KMS-11 (cell line): Measurements from ENCODE around the gene MEAK7.

Experiments
- H2AFZ ChIP-seq: fragments of 200-600 bp; sonication (generic); 2 replicates; pipeline ENCODE4 v1.6.1; 2016; ENCODE audit warnings: antibody characterized with exemption, mixed run types, low read depth
- H3K27ac ChIP-seq: fragments of 200-600 bp; sonication (generic); 2 replicates; pipeline ENCODE4 v1.6.1; 2016; ENCODE audit warnings: mild to moderate bottlenecking, mixed run types
- H3K27me3 ChIP-seq: fragments of 200-600 bp; sonication (generic); 2 replicates; pipeline ENCODE4 v1.6.1; 2017; ENCODE audit warnings: mild to moderate bottlenecking, low read depth, mixed run types, moderate library complexity; ENCODE audit not compliant: insufficient read depth
- H3K36me3 ChIP-seq: fragments of 200-600 bp; sonication (generic); 2 replicates; pipeline ENCODE4 v1.6.1; 2017; ENCODE audit warnings: mild to moderate bottlenecking, mixed run types; ENCODE audit not compliant: insufficient read depth
- H3K4me1 ChIP-seq: fragments of 200-600 bp; sonication (generic); 2 replicates; pipeline ENCODE4 v1.6.1; 2016; ENCODE audit warnings: mild to moderate bottlenecking, low read depth, mixed run types; ENCODE audit not compliant: poor library complexity, severe bottlenecking
- H3K4me2 ChIP-seq: fragments of 200-600 bp; sonication (generic); 2 replicates; pipeline ENCODE4 v1.7.0; 2016; ENCODE audit warnings: mild to moderate bottlenecking, mixed run types
- H3K4me3 ChIP-seq: fragments of 200-600 bp; sonication (generic); IDR thresholded peaks from 2 replicates; pipeline ENCODE4 v1.6.1; 2017; ENCODE audit warnings: low read depth, low read length, mixed read lengths; ENCODE audit not compliant: insufficient read depth
- H3K79me2 ChIP-seq: fragments of 200-600 bp; sonication (generic); 2 replicates; pipeline ENCODE4 v1.6.1; 2016; ENCODE audit warnings: low read depth, mixed run types; ENCODE audit not compliant: insufficient read depth
- H3K9ac ChIP-seq: fragments of 200-600 bp; sonication (generic); 2 replicates; pipeline ENCODE4 v1.6.1; 2016; ENCODE audit warnings: mild to moderate bottlenecking, mixed run types
- H4K20me1 ChIP-seq: fragments of 200-600 bp; sonication (generic); 2 replicates; pipeline ENCODE4 v1.6.1; 2016; ENCODE audit warnings: mild to moderate bottlenecking, mixed run types; ENCODE audit not compliant: insufficient read depth
- TF ChIP-seq, protein P1 (sequence below): fragments of 200-600 bp; sonication (generic); conservative IDR thresholded peaks from 2 replicates; pipeline ENCODE4 v1.6.1; 2017; ENCODE audit warnings: low read depth, mild to moderate bottlenecking, antibody characterized with exemption, low read length, moderate library complexity, mixed read lengths

Gene MEAK7

DNA sequence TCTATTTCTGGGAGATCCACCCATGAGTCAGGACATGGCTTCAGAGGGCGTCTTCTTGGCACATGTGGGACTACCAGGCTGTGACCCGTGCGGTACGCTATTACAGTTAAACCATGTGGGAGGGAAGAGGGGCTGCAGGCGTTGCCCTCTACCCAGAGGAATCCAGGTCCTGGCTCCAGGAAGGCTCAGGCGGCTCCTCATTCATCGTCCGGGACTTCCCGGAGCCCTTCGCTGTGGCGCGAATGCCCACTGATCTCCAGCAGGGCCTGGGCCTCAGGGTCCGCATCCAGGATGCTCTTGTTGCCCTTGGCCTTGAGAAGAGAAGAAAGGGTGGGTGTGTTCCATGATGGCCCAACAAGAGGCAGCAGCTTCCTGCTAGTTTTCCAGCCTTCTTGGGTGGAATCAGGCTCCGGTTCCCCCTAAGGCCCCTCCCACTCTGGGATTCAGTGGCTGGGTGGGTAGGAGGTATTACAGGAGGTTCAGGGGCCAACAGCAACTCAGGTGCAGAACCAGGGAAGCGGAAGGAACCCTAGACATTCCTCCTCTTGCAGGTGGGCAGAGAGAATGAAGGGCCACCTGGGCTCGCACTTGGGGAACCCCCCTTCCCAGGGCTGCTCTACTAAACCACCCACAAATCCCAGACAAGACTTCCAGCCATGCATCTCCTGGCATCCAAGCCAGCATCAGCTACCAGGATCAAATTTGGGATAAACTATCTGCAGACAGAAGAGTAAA, 24.6 kb downstream of the MEAK7 start:
- Histone ChIP-seq H3K27ac (no peak overlapping the region), H3K9ac (no peak overlapping the region), H4K20me1 (no peaks in the 10 kb centered on the region), H2AFZ (no peak overlapping the region), H3K36me3 (no peaks in the 10 kb centered on the region), H3K4me3 (no peak overlapping the region), H3K4me1 (no peaks in the 10 kb centered on the region), H3K27me3 (no peaks in the 10 kb centered on the region), H3K4me2 (no peak overlapping the region), H3K79me2 (no peaks in the 10 kb centered on the region)
- TF ChIP-seq, protein P1, sequence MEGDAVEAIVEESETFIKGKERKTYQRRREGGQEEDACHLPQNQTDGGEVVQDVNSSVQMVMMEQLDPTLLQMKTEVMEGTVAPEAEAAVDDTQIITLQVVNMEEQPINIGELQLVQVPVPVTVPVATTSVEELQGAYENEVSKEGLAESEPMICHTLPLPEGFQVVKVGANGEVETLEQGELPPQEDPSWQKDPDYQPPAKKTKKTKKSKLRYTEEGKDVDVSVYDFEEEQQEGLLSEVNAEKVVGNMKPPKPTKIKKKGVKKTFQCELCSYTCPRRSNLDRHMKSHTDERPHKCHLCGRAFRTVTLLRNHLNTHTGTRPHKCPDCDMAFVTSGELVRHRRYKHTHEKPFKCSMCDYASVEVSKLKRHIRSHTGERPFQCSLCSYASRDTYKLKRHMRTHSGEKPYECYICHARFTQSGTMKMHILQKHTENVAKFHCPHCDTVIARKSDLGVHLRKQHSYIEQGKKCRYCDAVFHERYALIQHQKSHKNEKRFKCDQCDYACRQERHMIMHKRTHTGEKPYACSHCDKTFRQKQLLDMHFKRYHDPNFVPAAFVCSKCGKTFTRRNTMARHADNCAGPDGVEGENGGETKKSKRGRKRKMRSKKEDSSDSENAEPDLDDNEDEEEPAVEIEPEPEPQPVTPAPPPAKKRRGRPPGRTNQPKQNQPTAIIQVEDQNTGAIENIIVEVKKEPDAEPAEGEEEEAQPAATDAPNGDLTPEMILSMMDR, result no peak

DNA sequence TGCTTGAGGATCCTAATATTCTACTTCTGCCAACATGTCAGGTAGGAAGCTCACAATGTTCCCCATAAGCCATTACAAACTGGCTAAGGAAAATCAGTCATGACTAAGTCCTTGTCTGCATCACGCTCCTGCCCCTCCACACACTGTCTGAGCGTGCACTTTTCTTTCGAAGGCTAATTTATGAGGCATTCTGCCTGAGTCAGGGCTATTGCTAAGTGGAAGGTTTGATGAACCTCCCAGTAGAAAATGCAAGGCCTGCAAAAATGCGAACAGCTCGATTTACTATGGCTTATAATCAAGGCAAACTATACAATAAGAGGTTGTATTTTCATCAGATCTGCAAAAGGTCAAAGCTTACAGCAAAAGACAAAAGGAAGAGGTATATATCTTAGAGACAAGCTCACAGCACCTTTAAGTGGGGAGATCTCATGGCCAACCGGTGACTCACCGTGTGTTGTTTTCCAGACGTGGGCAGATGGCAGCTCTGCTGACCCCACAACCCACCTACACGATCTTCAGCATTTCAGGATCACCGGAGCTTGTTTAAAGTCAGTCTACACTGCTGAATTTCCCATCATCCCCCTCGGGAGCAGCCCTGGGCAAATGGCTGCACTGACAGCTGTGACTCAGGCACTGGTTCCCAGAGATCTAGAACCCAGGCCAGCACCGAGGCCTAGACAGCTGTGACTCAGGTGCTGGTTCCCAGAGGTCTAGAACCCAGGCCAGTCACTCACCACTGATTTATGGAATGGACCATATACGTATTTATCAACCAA, 26.1 kb downstream of the MEAK7 start:
- no peak overlapping the region for H2AFZ ChIP-seq
- no peak overlapping the region for H3K9ac ChIP-seq
- H3K27me3 ChIP-seq, result no peaks in the 10 kb centered on the region
- no peak overlapping the region for H3K4me3 ChIP-seq
- H3K4me1 ChIP-seq, result no peaks in the 10 kb centered on the region
- TF ChIP-seq, protein P1, result no peak
- H3K36me3 ChIP-seq, result no peaks in the 10 kb centered on the region
- no peak overlapping the region for H3K27ac ChIP-seq
- H3K79me2 ChIP-seq, result no peaks in the 10 kb centered on the region
- no peak overlapping the region for H3K4me2 ChIP-seq
- H4K20me1 ChIP-seq, result no peaks in the 10 kb centered on the region

DNA sequence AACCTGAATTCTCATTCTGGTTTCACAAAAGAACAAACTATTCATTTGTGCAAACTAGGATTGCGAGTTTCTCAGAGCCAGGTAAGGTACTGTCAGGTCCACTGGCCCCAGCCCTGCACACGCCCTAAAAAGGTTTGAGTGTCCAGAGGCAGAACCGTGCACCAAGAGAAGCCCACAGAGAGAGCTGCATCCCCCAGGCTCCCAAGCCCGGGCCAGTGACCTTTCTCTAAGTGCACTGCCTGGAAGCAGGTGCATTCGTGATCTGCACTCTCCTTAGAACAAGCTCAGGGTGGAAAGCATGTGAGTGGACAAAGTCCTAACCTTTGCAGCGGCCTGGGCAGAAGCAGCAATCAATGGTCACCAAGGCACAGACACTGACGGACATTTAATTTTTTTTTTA, 26.8 kb downstream of the MEAK7 start:
- TF ChIP-seq, protein P1, result no peak
- no peak overlapping the region for H3K4me3 ChIP-seq

DNA sequence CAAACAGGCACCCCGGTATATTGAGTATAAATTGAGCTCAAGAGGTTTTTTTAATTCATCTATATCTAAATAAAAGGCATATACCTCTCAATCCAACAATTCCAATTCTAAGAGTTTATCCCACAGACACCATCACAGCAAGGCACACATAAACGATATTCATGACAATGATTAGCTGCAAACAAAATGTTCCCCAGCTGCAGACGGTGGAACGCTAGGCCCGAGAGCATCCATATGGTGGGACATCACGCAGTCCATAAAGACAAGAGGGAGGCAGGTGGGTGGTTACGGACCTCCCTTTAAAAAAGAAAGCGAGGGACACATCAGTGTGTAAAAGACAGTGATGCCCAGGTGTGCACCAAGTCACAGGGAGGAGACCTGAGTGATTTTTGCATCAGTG, 28.1 kb downstream of the MEAK7 start:
- no peak overlapping the region for H3K27ac ChIP-seq
- no peaks in the 10 kb centered on the region for H3K27me3 ChIP-seq
- H3K36me3 ChIP-seq, result no peaks in the 10 kb centered on the region
- H2AFZ ChIP-seq, result no peak overlapping the region
- no peak overlapping the region for H3K4me3 ChIP-seq
- H3K4me2 ChIP-seq, result no peak overlapping the region
- H4K20me1 ChIP-seq, result no peaks in the 10 kb centered on the region
- no peaks in the 10 kb centered on the region for H3K79me2 ChIP-seq
- H3K9ac ChIP-seq, result no peak overlapping the region
- TF ChIP-seq, protein P1, result no peak
- no peaks in the 10 kb centered on the region for H3K4me1 ChIP-seq

More for the DNA sequence above, 26.8 kb downstream of the MEAK7 start:
- H3K27me3 ChIP-seq, result no peaks in the 10 kb centered on the region
- H3K9ac ChIP-seq, result no peak overlapping the region
- no peak overlapping the region for H3K4me2 ChIP-seq
- H3K27ac ChIP-seq, result no peak overlapping the region
- H2AFZ ChIP-seq, result no peak overlapping the region
- no peaks in the 10 kb centered on the region for H3K4me1 ChIP-seq
- H4K20me1 ChIP-seq, result no peaks in the 10 kb centered on the region
- no peaks in the 10 kb centered on the region for H3K79me2 ChIP-seq
- H3K36me3 ChIP-seq, result no peaks in the 10 kb centered on the region
